Body of pancreas (tissue), 4 donors: ENCODE data around the gene FKBP10.

ENCODE experiments used
- CTCF ChIP-seq, 7 experiments: fragments of 450-650 bp in 4 of 7; fragments of 200-600 bp in 3 of 7; sonication (generic) in 3 of 7; IDR thresholded peaks; one replicate each; pipeline ENCODE4 v1.5.1; 2016 to 2019; ENCODE audit warnings: antibody characterized with exemption in 7 of 7
- POLR2A ChIP-seq, 3 donors: fragments of 450-650 bp; IDR thresholded peaks; one replicate each; pipeline ENCODE4 v1.6.1; 2016; ENCODE audit warnings: antibody characterized with exemption in 3 of 3, mild to moderate bottlenecking in 2 of 3

- no peak for TF ChIP-seq CTCF (IDR thresholded peaks at IDR 0.05)
- no peak for TF ChIP-seq POLR2A (IDR thresholded peaks at IDR 0.05)
These were observed 57.3 kb downstream of the FKBP10 start for GRCh38 chr17:41870097-41870496.
